ENCODE data around the gene ABR.
"Not testable (repeated sequence)": the region's sequence is repeated elsewhere in the genome, so short reads cannot be mapped to it uniquely, and the experiment has no call there.

Gene ABR

DNA sequence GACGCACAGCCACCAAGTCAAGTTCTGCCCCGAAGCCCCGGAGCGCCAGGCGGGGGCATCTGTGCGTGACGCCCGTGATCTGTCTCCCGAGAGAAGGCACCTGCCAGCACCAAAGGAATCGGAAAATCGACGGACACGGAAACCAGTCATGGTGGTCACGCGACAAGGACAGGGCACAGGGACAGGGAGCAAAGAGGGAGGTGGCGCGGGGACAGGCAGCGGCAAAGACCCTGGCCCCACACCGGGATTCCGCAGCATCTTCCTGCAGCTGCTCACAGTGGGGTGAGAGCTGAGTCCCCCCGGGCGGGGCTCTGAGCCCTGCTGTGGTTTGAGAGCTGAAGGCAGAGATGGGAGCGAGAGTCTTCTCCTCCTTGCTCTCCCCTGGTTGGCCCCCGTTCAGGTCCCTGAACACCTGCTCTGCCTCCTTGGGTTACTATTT is 56.4 kb downstream of the ABR start:
- H3K4me2 ChIP-seq = peak overlapping the region; percentile 72 to 99 (median 87)
- peak overlapping the region in 5 of 11 experiments; percentile 2 to 40 (median 29); a peak in 5 of 22 replicates for H3K9ac ChIP-seq

DNA sequence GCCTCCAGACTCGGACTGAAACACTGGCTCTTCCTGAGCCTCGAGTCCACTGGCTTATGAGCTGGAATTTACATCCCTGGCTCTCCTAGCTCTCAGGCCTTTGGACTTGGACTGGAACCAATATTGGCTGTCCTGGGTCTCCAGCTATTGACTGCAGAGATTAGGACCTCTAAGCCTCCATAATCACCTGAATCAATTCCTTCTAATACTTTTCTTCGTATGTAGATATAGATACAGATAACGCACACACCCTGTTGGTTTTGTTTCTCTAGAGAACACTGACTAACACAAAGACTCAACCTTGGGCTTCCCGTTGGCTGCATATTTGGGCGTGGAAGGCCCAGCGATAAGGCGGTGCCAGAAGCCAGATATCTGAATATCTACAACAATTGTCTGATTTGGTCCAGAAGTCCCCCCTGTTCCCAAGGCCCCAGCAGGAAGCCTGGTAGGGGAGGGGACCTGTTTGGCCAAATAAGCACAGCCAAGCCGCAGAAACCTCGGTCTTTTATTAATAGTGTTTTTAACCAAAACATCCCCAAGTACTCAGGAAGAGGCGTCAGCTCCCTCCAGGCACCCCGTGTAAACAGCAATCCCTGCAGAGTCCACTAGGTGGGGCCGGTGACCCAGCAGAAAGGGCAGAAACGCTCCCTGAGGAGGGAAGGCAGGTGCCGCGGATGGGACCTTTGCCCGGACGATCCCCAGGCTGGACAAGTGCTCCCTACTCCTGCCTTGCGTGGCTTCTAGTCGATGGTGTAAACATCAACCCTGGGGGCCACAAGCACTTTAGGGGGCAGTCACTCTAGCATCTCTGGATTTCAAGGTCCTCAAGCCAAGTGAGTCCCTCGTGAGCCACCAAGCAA is 57.0 kb downstream of the ABR start:
- H3K36me3 ChIP-seq = peaks cover 0 to 71% (median 6%) of the 10 kb centered on the region in 11 experiments; a peak in 12 of 22 replicates
- H3K4me1 ChIP-seq = peaks cover 45 to 57% (median 47%) of the 10 kb centered on the region in 10 experiments
- no peak for TF ChIP-seq Cebpa-rat (IDR thresholded peaks at IDR 0.05)
- H4K20me1 ChIP-seq = peaks cover 71 to 90% (median 75%) of the 10 kb centered on the region in 11 experiments
- H3K4me2 ChIP-seq = peak overlapping the region; percentile 72 to 99 (median 87)
- H3K9me3 ChIP-seq (replicated peaks in 1 of 11) = peaks cover 0 to 14% (median 9%) of the 10 kb centered on the region in 11 experiments; a peak in 13 of 22 replicates
- H3K27ac ChIP-seq = peak overlapping the region in 2 of 11 experiments; percentile 4 to 21; a peak in 3 of 22 replicates
- peaks cover 7 to 27% (median 21%) of the 10 kb centered on the region in 11 experiments; a peak in 16 of 22 replicates for H3K27me3 ChIP-seq
- H3K4me3 ChIP-seq = peak overlapping the region in 2 of 10 experiments; percentile 19; a peak in 2 of 20 replicates
- peak overlapping the region in 7 of 11 experiments; percentile 2 to 40 (median 26); a peak in 7 of 22 replicates for H3K9ac ChIP-seq

More for the DNA sequence above, 56.4 kb downstream of the ABR start:
- Histone ChIP-seq H3K36me3 (peaks cover 0 to 77% (median 8%) of the 10 kb centered on the region in 11 experiments; a peak in 14 of 22 replicates), H4K20me1 (peaks cover 77 to 92% (median 81%) of the 10 kb centered on the region in 11 experiments), H3K27ac (no peak overlapping the region), H3K9me3 (replicated peaks in 1 of 11) (peaks cover 0 to 11% (median 6%) of the 10 kb centered on the region in 11 experiments; a peak in 12 of 22 replicates), H3K27me3 (peaks cover 7 to 27% (median 21%) of the 10 kb centered on the region in 11 experiments; a peak in 16 of 22 replicates), H3K4me3 (peak overlapping the region in 2 of 10 experiments; percentile 19; a peak in 2 of 20 replicates), H3K4me1 (peaks cover 45 to 57% (median 47%) of the 10 kb centered on the region in 10 experiments)
- no peak for TF ChIP-seq Cebpa-rat (IDR thresholded peaks at IDR 0.05)

DNA sequence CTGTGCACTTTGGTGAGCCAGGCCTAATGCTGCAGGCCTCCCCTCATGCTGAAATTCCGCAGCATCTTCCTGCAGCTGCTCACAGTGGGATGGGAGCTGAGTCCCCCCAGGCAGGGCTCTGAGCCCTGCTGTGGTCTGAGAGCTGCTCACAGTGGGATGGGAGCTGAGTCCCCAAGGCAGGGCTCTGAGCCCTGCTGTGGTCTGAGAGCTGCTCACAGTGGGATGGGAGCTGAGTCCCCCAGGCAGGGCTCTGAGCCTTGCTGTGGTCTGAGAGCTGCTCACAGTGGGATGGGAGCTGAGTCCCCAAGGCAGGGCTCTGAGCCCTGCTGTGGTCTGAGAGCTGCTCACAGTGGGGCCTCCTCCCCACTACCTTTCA is 58.4 kb downstream of the ABR start:
- Histone ChIP-seq H3K9ac (peak overlapping the region in 4 of 11 experiments; percentile 22 to 36 (median 26); a peak in 2 of 22 replicates), H3K27me3 (peaks cover 7 to 27% (median 21%) of the 10 kb centered on the region in 11 experiments; a peak in 16 of 22 replicates), H3K4me2 (peak overlapping the region in 8 of 11 experiments; percentile 80 to 99 (median 90); a peak in 14 of 22 replicates), H4K20me1 (peaks cover 58 to 86% (median 66%) of the 10 kb centered on the region in 11 experiments), H3K9me3 (replicated peaks in 1 of 11) (peaks cover 0 to 17% (median 9%) of the 10 kb centered on the region in 11 experiments; a peak in 13 of 22 replicates), H3K4me1 (peaks cover 45 to 57% (median 48%) of the 10 kb centered on the region in 10 experiments), H3K36me3 (peaks cover 0 to 62% (median 6%) of the 10 kb centered on the region in 11 experiments; a peak in 12 of 22 replicates)
- H3K4me3 ChIP-seq, H3K27ac ChIP-seq: not testable (repeated sequence)

DNA sequence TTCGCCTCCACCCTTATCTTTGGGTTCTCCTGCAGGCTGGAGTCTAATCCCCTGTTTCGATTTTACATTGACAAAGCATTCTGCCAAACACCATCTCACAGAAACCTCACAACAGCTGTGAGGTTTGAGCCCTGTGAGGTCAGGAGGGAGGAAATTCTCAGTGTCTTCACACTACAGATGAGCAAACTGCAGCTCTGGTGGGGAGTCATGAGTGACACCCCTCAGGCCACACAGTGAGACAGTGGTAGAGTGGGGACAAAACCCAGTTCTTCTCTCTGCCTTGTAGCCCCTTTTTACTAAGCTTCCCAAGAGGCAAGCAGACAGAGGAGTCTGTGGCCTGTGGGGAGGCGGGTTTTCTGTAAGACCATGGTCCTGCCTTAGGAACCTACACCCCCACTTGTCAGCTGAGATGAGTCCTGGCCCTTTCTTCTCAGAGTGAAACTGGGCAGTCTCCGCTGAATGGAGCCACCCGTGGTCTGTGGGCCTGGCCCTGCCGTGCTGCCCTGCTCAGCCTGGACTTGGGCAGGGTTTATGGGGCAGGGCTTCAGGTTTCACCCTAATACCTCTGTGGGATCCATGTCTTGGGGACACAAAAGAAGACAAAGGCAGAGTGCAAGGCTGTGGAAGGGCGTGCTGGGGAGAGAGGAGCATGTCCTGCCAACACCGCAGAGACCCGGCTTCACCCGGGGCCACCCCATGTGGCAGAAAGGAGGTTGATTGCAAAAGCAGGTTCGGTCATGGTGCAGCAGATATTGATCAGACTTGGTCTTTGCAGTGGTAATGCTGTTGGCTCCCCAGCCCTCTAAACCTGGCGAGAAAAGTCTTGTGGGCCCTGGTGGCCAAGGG is 59.0 kb downstream of the ABR start:
- peak overlapping the region in 4 of 11 experiments; percentile 22 to 36 (median 26); a peak in 3 of 22 replicates for H3K9ac ChIP-seq
- H3K4me2 ChIP-seq = peak overlapping the region in 7 of 11 experiments; percentile 80 to 99 (median 92); a peak in 11 of 22 replicates
- peaks cover 0 to 17% (median 9%) of the 10 kb centered on the region in 11 experiments; a peak in 13 of 22 replicates for H3K9me3 ChIP-seq (replicated peaks in 1 of 11)
- H3K4me3 ChIP-seq = no peak overlapping the region
- peaks cover 52 to 86% (median 65%) of the 10 kb centered on the region in 11 experiments for H4K20me1 ChIP-seq
- H3K4me1 ChIP-seq = peaks cover 45 to 55% (median 48%) of the 10 kb centered on the region in 10 experiments
- H3K27me3 ChIP-seq = peaks cover 7 to 27% (median 20%) of the 10 kb centered on the region in 11 experiments; a peak in 16 of 22 replicates
- TF ChIP-seq Cebpa-rat (IDR thresholded peaks at IDR 0.05) = no peak
- no peak overlapping the region for H3K27ac ChIP-seq
- peaks cover 0 to 58% (median 6%) of the 10 kb centered on the region in 11 experiments; a peak in 12 of 22 replicates for H3K36me3 ChIP-seq

DNA sequence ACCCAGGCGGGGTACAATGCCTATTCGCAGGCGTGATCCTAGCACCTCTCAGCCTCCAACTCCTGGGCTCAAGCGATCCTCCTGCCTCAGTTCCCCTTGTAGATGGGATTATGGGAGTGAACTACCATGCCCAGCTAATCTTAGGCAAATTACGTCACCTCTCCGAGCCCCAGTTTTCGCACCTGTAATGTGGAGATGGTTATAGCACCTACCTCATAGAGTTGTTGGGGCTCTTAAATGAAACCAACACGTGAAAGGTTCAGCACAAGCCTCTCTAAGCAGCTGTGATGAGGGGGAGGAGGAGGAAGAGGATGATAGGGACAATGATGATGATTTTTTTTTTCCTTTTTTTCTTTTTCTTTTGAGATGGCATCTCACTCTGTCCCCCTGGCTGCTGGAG is 59.9 kb downstream of the ABR start:
- no peak overlapping the region for H3K27ac ChIP-seq
- H3K36me3 ChIP-seq = peaks cover 0 to 49% (median 6%) of the 10 kb centered on the region in 11 experiments; a peak in 12 of 22 replicates
- no peak overlapping the region for H3K4me3 ChIP-seq
- H3K9ac ChIP-seq = no peak overlapping the region
- no peak for TF ChIP-seq Cebpa-rat (IDR thresholded peaks at IDR 0.05)
- no peak overlapping the region for H3K4me2 ChIP-seq
- H3K27me3 ChIP-seq = peaks cover 4 to 18% (median 17%) of the 10 kb centered on the region in 11 experiments; a peak in 16 of 22 replicates
- peaks cover 0 to 17% (median 9%) of the 10 kb centered on the region in 11 experiments; a peak in 13 of 22 replicates for H3K9me3 ChIP-seq (replicated peaks in 1 of 11)
- peaks cover 46 to 86% (median 63%) of the 10 kb centered on the region in 11 experiments for H4K20me1 ChIP-seq
- H3K4me1 ChIP-seq = peaks cover 45 to 54% (median 51%) of the 10 kb centered on the region in 10 experiments

DNA sequence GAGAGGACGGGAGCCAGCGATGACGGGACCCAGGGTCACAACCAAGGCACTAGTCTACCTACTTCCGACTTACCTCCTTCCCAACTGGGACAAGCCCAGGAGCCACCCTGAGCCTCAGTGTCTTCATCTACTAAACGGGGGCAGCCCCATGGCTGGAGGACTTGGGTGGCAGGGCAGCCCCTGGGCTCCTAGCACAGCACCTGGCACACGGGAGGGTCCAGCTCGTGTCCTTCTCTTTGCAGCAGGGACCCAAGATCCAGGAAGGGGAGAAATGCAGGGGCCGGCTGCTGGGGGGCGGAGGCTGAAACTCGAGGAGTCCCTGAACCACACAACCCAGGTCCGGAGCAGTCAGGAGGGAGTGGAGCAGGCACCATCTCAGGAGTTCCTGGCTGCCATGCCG is 63.2 kb downstream of the ABR start:
- Histone ChIP-seq H3K27me3 (no peaks in the 10 kb centered on the region), H4K20me1 (peaks cover 20 to 86% (median 35%) of the 10 kb centered on the region in 11 experiments; a peak in 20 of 22 replicates), H3K27ac (no peak overlapping the region), H3K4me2 (peak overlapping the region in 2 of 11 experiments; percentile 63 to 66; a peak in 3 of 22 replicates), H3K9me3 (replicated peaks in 1 of 11) (peaks cover 0 to 17% (median 9%) of the 10 kb centered on the region in 11 experiments; a peak in 13 of 22 replicates), H3K36me3 (peaks cover 0 to 35% (median 6%) of the 10 kb centered on the region in 11 experiments; a peak in 12 of 22 replicates), H3K9ac (no peak overlapping the region), H3K4me3 (no peak overlapping the region), H3K4me1 (peaks cover 22 to 53% (median 40%) of the 10 kb centered on the region in 10 experiments)
- TF ChIP-seq Cebpa-rat (IDR thresholded peaks at IDR 0.05) = no peak

DNA sequence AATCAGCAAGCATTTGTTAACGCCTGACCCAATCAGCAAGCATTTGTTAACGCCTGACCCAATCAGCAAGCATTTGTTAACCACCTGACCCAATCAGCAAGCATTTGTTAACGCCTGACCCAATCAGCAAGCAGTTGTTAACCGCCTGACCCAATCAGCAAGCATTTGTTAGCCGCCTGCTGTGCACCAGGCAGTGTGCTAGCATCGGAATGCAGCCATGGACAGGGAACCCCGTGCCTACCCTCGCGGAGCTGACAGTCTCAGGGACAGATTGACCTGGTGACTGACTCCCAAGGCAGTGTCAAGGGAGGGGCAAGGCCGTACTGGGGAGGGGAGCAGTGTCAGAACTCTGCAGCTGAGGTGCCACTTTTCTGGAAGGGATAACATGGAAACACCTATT is 66.9 kb downstream of the ABR start:
- Histone ChIP-seq H3K9ac (no peak overlapping the region), H4K20me1 (peaks cover 35 to 94% (median 47%) of the 10 kb centered on the region in 11 experiments), H3K9me3 (replicated peaks in 1 of 11) (peaks cover 0 to 6% (median 4%) of the 10 kb centered on the region in 11 experiments; a peak in 9 of 22 replicates), H3K4me3 (no peak overlapping the region), H3K27me3 (peaks cover 0 to 19% (median 10%) of the 10 kb centered on the region in 11 experiments; a peak in 11 of 22 replicates), H3K4me2 (peak overlapping the region in 6 of 11 experiments; percentile 10 to 99 (median 98); a peak in 8 of 22 replicates), H3K4me1 (peaks cover 40 to 84% (median 65%) of the 10 kb centered on the region in 10 experiments), H3K36me3 (peaks cover 0 to 12% (median 0%) of the 10 kb centered on the region in 11 experiments; a peak in 8 of 22 replicates), H3K27ac (no peak overlapping the region)
- no peak for TF ChIP-seq Cebpa-rat (IDR thresholded peaks at IDR 0.05)
